ENCODE data around the gene POLR2F.

POLR2F gene

GRCh38 chr22:37965940-37966664 is 12.6 kb downstream of the POLR2F start:
- Histone ChIP-seq H3K36me3 (ENCODE audit: control insufficient read depth in 2 of 2, insufficient read depth in 1 of 2, low read length in 2 of 2) (peaks cover 42 to 76% of the 10 kb centered on the region in 2 experiments), H3K27ac (ENCODE audit: extremely low read depth, low read depth, low read length) (no peak overlapping the region), H3K4me3 (ENCODE audit: low read depth, low read length) (no peak overlapping the region), H3K9me3 (ENCODE audit: control insufficient read depth, insufficient read depth, low read depth, low read length) (no peaks in the 10 kb centered on the region), H3K4me1 (ENCODE audit: control insufficient read depth, insufficient read depth, low read length) (no peaks in the 10 kb centered on the region)
- CTCF ChIA-PET, result interaction anchor here (0.5 to 2.8 kb wide), 34 partner anchors 8 to 1185 kb away, joined by 3 to 35 read pairs (median 4); partner anchors contain the start of genes C22orf23, GCAT and POLR2F
- POLR2A ChIA-PET, result interaction anchor here (0.9 to 1.4 kb wide), 2 partner anchors 13 to 80 kb away, joined by 3 to 4 read pairs; partner anchors contain the start of genes C22orf23 and POLR2F
- no peak for TF ChIP-seq ZNF169 (tag by site-specific recombination; IDR thresholded peaks at IDR 0.05)
- no peak for TF ChIP-seq ZNF530 (tag by site-specific recombination; IDR thresholded peaks at IDR 0.05; ENCODE audit: low read depth)
- TF ChIP-seq, protein P1, sequence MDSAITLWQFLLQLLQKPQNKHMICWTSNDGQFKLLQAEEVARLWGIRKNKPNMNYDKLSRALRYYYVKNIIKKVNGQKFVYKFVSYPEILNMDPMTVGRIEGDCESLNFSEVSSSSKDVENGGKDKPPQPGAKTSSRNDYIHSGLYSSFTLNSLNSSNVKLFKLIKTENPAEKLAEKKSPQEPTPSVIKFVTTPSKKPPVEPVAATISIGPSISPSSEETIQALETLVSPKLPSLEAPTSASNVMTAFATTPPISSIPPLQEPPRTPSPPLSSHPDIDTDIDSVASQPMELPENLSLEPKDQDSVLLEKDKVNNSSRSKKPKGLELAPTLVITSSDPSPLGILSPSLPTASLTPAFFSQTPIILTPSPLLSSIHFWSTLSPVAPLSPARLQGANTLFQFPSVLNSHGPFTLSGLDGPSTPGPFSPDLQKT (IDR thresholded peaks at IDR 0.05; ENCODE audit: borderline replicate concordance, low read depth, low read length), result no peak
- TF ChIP-seq PRDM1 (tag by site-specific recombination; IDR thresholded peaks at IDR 0.05), result no peak
- no peak for TF ChIP-seq ZNF398 (tag by site-specific recombination; IDR thresholded peaks at IDR 0.05)
- no peak for TF ChIP-seq ZNF510 (tag by site-specific recombination; IDR thresholded peaks at IDR 0.05; ENCODE audit: insufficient replicate concordance)
- TF ChIP-seq, protein P2, sequence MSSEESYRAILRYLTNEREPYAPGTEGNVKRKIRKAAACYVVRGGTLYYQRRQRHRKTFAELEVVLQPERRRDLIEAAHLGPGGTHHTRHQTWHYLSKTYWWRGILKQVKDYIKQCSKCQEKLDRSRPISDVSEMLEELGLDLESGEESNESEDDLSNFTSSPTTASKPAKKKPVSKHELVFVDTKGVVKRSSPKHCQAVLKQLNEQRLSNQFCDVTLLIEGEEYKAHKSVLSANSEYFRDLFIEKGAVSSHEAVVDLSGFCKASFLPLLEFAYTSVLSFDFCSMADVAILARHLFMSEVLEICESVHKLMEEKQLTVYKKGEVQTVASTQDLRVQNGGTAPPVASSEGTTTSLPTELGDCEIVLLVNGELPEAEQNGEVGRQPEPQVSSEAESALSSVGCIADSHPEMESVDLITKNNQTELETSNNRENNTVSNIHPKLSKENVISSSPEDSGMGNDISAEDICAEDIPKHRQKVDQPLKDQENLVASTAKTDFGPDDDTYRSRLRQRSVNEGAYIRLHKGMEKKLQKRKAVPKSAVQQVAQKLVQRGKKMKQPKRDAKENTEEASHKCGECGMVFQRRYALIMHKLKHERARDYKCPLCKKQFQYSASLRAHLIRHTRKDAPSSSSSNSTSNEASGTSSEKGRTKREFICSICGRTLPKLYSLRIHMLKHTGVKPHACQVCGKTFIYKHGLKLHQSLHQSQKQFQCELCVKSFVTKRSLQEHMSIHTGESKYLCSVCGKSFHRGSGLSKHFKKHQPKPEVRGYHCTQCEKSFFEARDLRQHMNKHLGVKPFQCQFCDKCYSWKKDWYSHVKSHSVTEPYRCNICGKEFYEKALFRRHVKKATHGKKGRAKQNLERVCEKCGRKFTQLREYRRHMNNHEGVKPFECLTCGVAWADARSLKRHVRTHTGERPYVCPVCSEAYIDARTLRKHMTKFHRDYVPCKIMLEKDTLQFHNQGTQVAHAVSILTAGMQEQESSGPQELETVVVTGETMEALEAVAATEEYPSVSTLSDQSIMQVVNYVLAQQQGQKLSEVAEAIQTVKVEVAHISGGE (tag by site-specific recombination; conservative IDR thresholded peaks at IDR 0.05; ENCODE audit: low read depth), result no peak
- TF ChIP-seq ZNF114 (tag by site-specific recombination; IDR thresholded peaks at IDR 0.05), result no peak
- no peak for TF ChIP-seq ZNF596 (tag by site-specific recombination; IDR thresholded peaks at IDR 0.05)
- no peak for TF ChIP-seq ZNF521 (tag by site-specific recombination; IDR thresholded peaks at IDR 0.05)
- TF ChIP-seq ZNF138 (tag by site-specific recombination; IDR thresholded peaks at IDR 0.05; ENCODE audit: borderline replicate concordance), result no peak
- no peak for TF ChIP-seq ZNF830 (tag by site-specific recombination; IDR thresholded peaks at IDR 0.05; ENCODE audit: low read depth)

GRCh38 chr22:37967147-37967546 is 13.6 kb downstream of the POLR2F start:
- H3K9me3 ChIP-seq (ENCODE audit: control insufficient read depth, insufficient read depth, low read depth, low read length), result no peaks in the 10 kb centered on the region
- H3K36me3 ChIP-seq (ENCODE audit: control insufficient read depth in 2 of 2, insufficient read depth in 1 of 2, low read length in 2 of 2), result peaks cover 32 to 65% of the 10 kb centered on the region in 2 experiments
- no peak overlapping the region for H3K4me3 ChIP-seq (ENCODE audit: low read depth, low read length)
- ChIA-PET CTCF (interaction anchor here (0.7 to 1.8 kb wide), 4 partner anchors 33 to 289 kb away, joined by 3 to 9 read pairs (median 6); no protein-coding TSS in a partner anchor), POLR2A (no interaction called here)
- H3K27ac ChIP-seq (ENCODE audit: extremely low read depth, low read depth, low read length), result no peak overlapping the region
- 0 out of 2 replicates have a peak, but pooled peaks have one; percentile 26 for TF ChIP-seq EGR2 (tag by site-specific recombination; IDR thresholded peaks at IDR 0.05; ENCODE audit: low read depth)
- no peak for TF ChIP-seq ZNF843 (tag by site-specific recombination; IDR thresholded peaks at IDR 0.05)
- no peaks in the 10 kb centered on the region for H3K4me1 ChIP-seq (ENCODE audit: control insufficient read depth, insufficient read depth, low read length)
